Muscle layer of colon (tissue), 2 donors: ENCODE results near the gene ATP8A2.

Experiments
- H3K27ac ChIP-seq: one replicate; pipeline ENCODE4 v1.7.0; 2013; ENCODE audit warnings: low read depth, mild to moderate bottlenecking, low read length, moderate library complexity
- H3K27me3 ChIP-seq, 2 donors: one replicate each; pipeline ENCODE4 v1.7.0; 2013; ENCODE audit warnings: low read length in 2 of 2, mild to moderate bottlenecking in 2 of 2; ENCODE audit not compliant: insufficient read depth in 2 of 2, control insufficient read depth in 1 of 2
- H3K36me3 ChIP-seq: one replicate; pipeline ENCODE4 v1.7.0; 2013; ENCODE audit warnings: mild to moderate bottlenecking, low read length; ENCODE audit not compliant: insufficient read depth
- H3K4me1 ChIP-seq: one replicate; pipeline ENCODE4 v1.7.0; 2013; ENCODE audit warnings: mild to moderate bottlenecking, low read length; ENCODE audit not compliant: insufficient read depth
- H3K4me3 ChIP-seq, 2 donors: one replicate each; pipeline ENCODE4 v1.7.0; 2013; ENCODE audit warnings: low read length in 2 of 2, low read depth in 1 of 2, mild to moderate bottlenecking in 1 of 2, moderate library complexity in 1 of 2
- H3K9ac ChIP-seq: one replicate; pipeline ENCODE4 v1.7.0; 2013; ENCODE audit warnings: low read length
- H3K9me3 ChIP-seq: one replicate; pipeline ENCODE4 v1.7.0; 2013; ENCODE audit warnings: mild to moderate bottlenecking, low read length
- donor health status: abdominal sarcoma.
- donor health status: Adenocarcinoma of cecum.

Gene ATP8A2

GRCh38 chr13:25867038-25867437 is 495.3 kb downstream of the ATP8A2 start:
- no peaks in the 10 kb centered on the region for H3K9me3 ChIP-seq
- no peak overlapping the region for H3K4me3 ChIP-seq
- H3K36me3 ChIP-seq, result no peaks in the 10 kb centered on the region

GRCh38 chr13:25868490-25868889 is 496.7 kb downstream of the ATP8A2 start:
- H3K9me3 ChIP-seq, result no peaks in the 10 kb centered on the region

More at GRCh38 chr13:25867038-25867437, 495.3 kb downstream of the ATP8A2 start:
- H3K9ac ChIP-seq, result no peak overlapping the region
- no peak overlapping the region for H3K27ac ChIP-seq
- no peaks in the 10 kb centered on the region for H3K4me1 ChIP-seq
- no peaks in the 10 kb centered on the region for H3K27me3 ChIP-seq

DNA sequence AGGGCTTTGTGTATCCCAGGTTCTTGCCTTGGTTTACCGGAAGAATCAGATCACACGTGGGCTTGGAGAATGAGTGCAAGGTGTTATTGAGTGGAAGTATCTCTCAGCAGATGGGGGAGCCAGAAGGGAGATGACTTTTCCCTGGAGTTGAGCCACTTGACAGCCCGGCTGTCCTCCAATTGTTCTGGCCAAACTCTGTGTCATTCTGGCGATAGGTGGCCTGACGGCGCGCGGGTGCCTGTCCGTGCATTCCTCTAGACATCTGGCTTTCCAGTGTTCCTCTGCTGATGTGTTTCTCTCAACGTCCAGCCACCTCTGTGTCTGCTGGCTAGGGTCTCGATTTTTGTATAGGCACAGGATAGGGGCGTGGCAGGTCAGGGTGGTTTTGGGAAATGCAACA is 498.2 kb downstream of the ATP8A2 start:
- H3K4me3 ChIP-seq, result no peak overlapping the region
- H3K27me3 ChIP-seq, result no peaks in the 10 kb centered on the region
- H3K9me3 ChIP-seq, result no peaks in the 10 kb centered on the region
- no peak overlapping the region for H3K27ac ChIP-seq
- no peaks in the 10 kb centered on the region for H3K4me1 ChIP-seq
- H3K9ac ChIP-seq, result no peak overlapping the region
- no peaks in the 10 kb centered on the region for H3K36me3 ChIP-seq

More at GRCh38 chr13:25868490-25868889, 496.7 kb downstream of the ATP8A2 start:
- Histone ChIP-seq H3K9ac (no peak overlapping the region), H3K27me3 (no peaks in the 10 kb centered on the region), H3K4me3 (no peak overlapping the region), H3K4me1 (no peaks in the 10 kb centered on the region), H3K36me3 (no peaks in the 10 kb centered on the region), H3K27ac (no peak overlapping the region)

DNA sequence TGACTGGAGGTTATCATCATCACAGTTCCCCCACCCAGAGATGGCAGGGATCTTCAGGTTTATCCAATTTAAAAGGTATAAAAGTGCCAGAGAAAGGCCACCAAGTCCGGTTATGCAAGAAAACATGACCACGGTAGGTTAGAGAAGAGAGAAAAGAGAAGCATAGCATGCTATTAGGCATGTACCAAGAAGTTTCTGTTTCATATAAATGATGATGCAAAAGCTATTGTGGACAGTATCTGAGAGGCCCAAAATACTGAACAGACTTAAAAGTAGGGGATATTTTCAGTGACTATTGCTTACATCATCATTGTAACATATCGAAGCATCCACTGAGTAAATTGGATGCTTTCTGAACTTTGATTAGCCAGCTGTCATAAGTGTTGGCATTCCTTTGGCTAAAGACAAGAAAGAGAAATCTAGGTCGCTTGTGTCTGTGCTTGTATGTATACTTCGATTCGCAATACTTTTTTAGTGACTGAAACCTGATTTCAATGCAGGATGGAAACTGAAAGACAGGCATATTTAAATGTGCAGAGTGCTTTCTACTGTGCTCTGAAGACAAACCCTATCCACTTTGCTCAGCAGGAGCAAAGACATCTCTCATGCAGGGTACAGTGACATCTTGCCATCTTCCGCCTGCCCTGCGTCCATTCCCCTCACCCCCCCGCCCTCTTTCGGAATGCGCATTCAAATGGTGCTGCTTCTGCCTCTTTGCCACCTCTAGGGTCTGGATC is 499.8 kb downstream of the ATP8A2 start:
- Histone ChIP-seq H3K4me1 (no peaks in the 10 kb centered on the region), H3K27me3 (no peaks in the 10 kb centered on the region), H3K9me3 (no peaks in the 10 kb centered on the region), H3K27ac (no peak overlapping the region), H3K4me3 (no peak overlapping the region), H3K9ac (no peak overlapping the region), H3K36me3 (no peaks in the 10 kb centered on the region)

- Histone ChIP-seq H3K36me3 (no peaks in the 10 kb centered on the region), H3K9ac (no peak overlapping the region), H3K4me1 (no peaks in the 10 kb centered on the region), H3K4me3 (no peak overlapping the region), H3K9me3 (no peaks in the 10 kb centered on the region), H3K27ac (no peak overlapping the region), H3K27me3 (no peaks in the 10 kb centered on the region)
These were observed 500.9 kb downstream of the ATP8A2 start for GRCh38 chr13:25872481-25873241.

DNA sequence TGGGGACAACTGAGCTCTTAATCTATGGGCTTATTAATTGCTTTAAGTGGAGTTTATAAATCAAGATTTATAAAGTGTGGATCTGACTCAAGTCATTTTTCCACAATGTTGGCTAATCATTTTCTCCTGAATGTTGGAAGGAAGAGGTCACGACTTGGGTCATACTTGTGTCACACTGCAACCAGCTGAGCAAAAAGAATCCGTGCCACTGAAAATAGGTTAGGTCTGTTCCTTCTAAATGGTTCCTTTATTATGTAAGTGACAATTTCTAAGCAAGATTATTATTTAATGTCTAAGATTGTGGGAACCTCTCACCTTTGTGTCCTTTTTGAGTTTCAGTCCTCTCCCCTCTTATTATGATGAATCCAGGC is 501.5 kb downstream of the ATP8A2 start:
- Histone ChIP-seq H3K36me3 (no peaks in the 10 kb centered on the region), H3K9me3 (no peaks in the 10 kb centered on the region), H3K4me1 (no peaks in the 10 kb centered on the region), H3K9ac (no peak overlapping the region), H3K27ac (no peak overlapping the region), H3K27me3 (no peaks in the 10 kb centered on the region), H3K4me3 (no peak overlapping the region)

DNA sequence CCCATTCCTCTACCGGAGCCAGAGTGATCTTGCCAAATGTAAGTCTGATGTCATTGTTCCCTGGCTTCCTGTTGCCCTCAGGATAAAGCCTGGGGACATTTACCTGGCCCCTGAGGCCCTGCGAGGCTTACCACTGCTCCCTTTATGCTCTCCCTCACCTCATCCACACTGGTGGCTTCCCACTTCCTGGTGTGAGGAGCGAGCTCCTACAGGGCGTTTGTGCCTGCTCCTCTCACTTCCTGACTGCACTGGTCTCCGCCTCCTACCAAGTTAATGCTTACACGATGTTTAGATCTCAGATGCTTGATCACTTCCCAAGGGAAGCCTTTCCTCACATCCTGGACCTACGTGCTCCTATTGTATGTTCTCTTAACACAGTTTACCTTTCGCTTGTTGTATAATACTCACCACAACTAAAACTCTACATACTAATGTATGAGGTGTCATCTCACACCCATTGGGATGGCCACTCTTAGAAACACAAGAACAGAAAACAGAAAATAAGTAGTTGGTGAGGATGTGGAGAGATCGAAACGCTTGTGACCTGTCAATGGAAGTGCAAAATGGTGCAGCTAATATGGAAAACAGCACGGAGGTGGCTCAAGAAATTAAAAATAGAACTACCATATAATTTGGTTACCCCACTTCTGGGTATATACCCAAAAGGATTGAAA is 502.4 kb downstream of the ATP8A2 start:
- no peak overlapping the region for H3K9ac ChIP-seq
- no peaks in the 10 kb centered on the region for H3K27me3 ChIP-seq
- no peak overlapping the region for H3K4me3 ChIP-seq
- H3K27ac ChIP-seq, result no peak overlapping the region
- no peaks in the 10 kb centered on the region for H3K4me1 ChIP-seq
- H3K36me3 ChIP-seq, result no peaks in the 10 kb centered on the region
- no peaks in the 10 kb centered on the region for H3K9me3 ChIP-seq

DNA sequence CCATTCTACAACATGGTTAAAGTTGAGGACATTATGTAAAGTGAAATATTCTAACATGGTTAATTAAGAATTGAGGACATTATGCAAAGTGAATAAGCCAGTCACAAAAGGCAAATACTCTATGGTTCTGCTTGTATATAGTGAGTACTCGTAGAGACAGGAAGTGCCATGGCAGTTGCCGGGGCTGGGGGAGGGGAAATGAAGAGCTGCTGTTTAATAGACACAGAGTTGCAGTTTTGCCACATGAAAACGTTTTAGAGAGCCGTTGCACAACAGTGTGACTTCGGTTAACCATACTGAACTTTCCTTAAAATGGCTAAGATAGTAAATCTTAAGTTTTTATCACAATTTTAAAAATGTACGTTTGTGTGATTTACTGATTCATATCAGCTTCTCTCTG is 503.1 kb downstream of the ATP8A2 start:
- Histone ChIP-seq H3K9me3 (no peaks in the 10 kb centered on the region), H3K4me3 (no peak overlapping the region), H3K36me3 (no peaks in the 10 kb centered on the region), H3K27ac (no peak overlapping the region), H3K4me1 (no peaks in the 10 kb centered on the region), H3K27me3 (no peaks in the 10 kb centered on the region), H3K9ac (no peak overlapping the region)

- no peaks in the 10 kb centered on the region for H3K27me3 ChIP-seq
- no peaks in the 10 kb centered on the region for H3K4me1 ChIP-seq
- no peak overlapping the region for H3K4me3 ChIP-seq
- H3K9ac ChIP-seq, result no peak overlapping the region
- no peak overlapping the region for H3K27ac ChIP-seq
- H3K36me3 ChIP-seq, result no peaks in the 10 kb centered on the region
- no peaks in the 10 kb centered on the region for H3K9me3 ChIP-seq
These were observed 504.5 kb downstream of the ATP8A2 start for GRCh38 chr13:25876247-25876646.

GRCh38 chr13:25879466-25879865 is 507.7 kb downstream of the ATP8A2 start:
- Histone ChIP-seq H3K9me3 (no peaks in the 10 kb centered on the region), H3K9ac (no peak overlapping the region), H3K27me3 (peaks cover 0 to 5% of the 10 kb centered on the region in 2 donors), H3K36me3 (no peaks in the 10 kb centered on the region), H3K27ac (no peak overlapping the region), H3K4me1 (no peaks in the 10 kb centered on the region), H3K4me3 (no peak overlapping the region)

- Histone ChIP-seq H3K4me3 (no peak overlapping the region), H3K27me3 (peaks cover 0 to 5% of the 10 kb centered on the region in 2 donors), H3K27ac (no peak overlapping the region), H3K9ac (no peak overlapping the region), H3K36me3 (no peaks in the 10 kb centered on the region), H3K4me1 (no peaks in the 10 kb centered on the region), H3K9me3 (no peaks in the 10 kb centered on the region)
These were observed 509.6 kb downstream of the ATP8A2 start for GRCh38 chr13:25881136-25881926.
